Head of caudate nucleus (tissue), 42 donors: ENCODE measurements around the gene ENDOG.
"Not testable (repeated sequence)": the region's sequence is repeated elsewhere in the genome, so short reads cannot be mapped to it uniquely, and the experiment has no call there.

Experiments used
- DNase-seq, 42 donors: peaks; one replicate each; pipeline versions ENCODE4 v3.0.0 to v3.0.0-alpha.2; 2020 to 2021; ENCODE audit warnings: mixed read lengths in 7 of 42
- intact Hi-C: fragments of 100-400 bp; cut with DNase I; formaldehyde crosslinking; loops from one replicate; pipeline ENCODE4 v1.15.0; 2022

ENDOG gene

DNA sequence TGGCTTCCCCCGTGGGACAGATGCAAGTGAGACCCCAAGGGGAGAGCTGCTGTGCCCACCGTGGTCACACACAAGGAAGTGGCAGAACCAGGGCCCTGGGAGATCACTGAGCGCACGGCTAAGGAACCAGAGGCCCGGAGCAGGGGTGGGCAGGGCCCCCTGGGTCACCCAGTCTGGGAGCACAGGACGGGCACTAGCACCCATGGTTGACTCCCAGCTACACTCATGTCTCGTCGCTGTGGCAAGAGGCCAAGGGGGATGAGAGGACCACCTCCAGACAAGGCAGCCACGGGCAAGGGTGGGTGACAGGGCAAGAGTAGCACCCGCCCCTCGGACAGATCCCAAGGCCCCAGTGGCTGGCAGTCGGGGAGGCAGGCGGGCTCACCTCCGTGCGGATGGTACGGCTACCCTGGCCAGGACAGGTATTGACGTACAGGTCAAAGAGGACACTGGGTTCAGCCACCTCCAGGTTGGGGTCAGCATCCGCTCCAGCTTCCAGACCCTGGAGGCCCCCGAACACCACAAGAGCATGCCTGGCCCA, 5.1 kb downstream of the ENDOG start:
- intact Hi-C loops = no loop called here

DNA sequence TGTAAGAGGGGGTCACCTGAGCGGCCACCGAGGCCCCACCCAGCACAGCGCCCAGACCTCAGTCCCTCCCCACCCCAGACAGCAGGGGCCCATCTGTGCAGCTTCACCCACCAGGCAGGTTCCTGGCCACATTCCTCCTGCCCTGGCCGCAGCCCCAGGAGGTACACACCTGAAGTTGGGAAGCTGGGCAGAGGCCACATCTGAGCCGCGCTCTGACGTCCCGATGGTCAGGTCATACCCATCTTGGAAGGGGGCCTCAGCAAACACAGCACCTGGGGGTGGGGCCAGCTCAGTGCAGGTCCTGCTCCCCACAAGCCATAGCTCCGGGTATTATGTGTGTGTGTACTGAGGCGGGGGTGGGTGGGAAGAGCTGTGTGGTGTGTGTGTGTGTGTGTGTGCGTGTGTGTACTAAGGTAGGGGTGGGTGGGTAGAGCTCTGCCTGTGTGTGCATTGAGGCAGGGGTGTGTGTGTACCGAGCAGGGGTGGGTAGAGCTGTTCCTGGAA, 5.7 kb downstream of the ENDOG start:
- peak in 2 of 42 donors; percentile 30 to 44 for DNase-seq
- intact Hi-C loops = no loop called here

More for the DNA sequence above, 5.1 kb downstream of the ENDOG start:
- no peak for DNase-seq

DNA sequence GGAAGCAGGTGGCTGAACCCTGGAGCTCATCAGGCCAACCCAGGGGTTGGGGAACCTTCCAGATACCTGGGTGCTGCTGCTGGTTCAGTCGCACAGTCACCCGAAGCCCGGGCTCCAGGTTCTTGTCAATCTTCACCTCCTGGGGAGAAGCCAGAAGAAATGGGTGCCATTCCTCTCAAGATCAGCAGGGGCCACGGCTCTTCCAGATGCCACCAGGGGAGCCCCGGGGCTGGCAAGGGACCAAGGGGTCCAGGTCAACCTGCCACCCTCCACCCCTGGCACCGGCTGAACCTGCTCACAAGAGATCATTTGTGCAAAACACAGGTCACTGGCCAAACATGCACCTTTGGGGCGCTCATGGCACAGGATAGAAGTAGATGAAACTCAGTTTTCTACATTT, 6.6 kb downstream of the ENDOG start:
- intact Hi-C loops = no loop called here
- no peak for DNase-seq

- intact Hi-C loops = no loop called here
- no peak for DNase-seq
These were observed 7.8 kb downstream of the ENDOG start for GRCh38 chr9:128825923-128826700.

DNA sequence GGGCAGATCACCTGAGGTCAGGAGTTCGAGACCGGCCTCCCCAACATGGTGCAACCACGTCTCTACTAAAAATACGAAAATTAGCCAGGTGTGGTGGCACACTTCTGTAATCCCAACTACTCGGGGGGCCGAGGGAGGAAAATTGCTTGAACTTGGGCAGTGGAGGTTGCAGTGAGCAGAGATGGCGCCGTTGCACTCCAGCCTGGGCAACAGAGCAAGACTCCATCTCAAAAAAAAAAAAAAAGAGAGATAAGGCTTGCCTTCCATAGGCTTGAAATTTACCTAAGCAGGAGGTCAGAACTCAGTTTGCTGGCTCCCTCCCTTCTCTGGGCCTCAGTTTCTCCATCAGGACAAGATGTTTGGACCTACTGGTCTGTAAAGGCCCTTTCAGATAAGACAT, 10.0 kb downstream of the ENDOG start:
- no peak for DNase-seq
- intact Hi-C loops = no loop called here

- DNase-seq = no peak
- intact Hi-C loops = no loop called here
These were observed 10.6 kb downstream of the ENDOG start for GRCh38 chr9:128828719-128829452.

- intact Hi-C loops = no loop called here
- DNase-seq = peak; percentile 88 to 98 (median 95)
These were observed 11.4 kb downstream of the ENDOG start, which contains the start of gene SPOUT1 for GRCh38 chr9:128829477-128830251. Gene SPOUT1 (minus strand): TSS chr9:128829794. CDS start chr9:128829780, 14 bp downstream.

- intact Hi-C loops = no loop called here
- DNase-seq = no peak
These were observed 15.4 kb downstream of the ENDOG start for GRCh38 chr9:128833696-128834095.

GRCh38 chr9:128835246-128836210, 17.2 kb downstream of the ENDOG start:
- intact Hi-C loops = no loop called here
- no peak for DNase-seq

DNA sequence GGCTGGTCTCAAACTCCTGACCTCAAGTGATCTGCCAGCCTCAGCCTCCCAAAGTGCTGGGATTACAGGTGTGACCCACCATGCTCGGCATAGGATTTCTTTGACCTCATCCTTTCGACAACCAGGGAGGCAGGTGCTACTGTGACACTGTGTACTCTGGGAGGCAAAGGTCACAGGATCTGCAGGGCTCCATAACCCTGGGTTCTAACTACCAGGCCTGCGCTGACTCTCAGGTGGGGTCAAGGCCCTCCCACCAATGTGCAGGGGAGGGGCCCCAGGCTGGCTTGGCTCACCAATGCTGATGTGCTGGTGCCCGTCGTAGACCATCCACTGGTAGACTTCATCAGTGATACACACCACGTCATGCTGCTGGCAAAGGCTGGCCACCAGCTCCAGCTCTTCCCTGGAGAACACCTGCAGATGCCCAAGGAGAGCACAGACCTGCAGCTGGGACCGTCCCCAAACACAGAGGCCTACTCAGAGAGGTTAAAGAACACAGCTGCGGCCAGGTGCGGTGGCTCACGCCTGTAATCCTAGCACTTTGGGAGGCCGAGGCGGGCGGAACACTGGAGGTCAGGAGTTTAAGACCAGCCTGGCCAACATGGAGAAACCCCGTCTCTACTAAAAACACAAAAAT, 18.3 kb downstream of the ENDOG start:
- intact Hi-C loops = no loop called here
- no peak for DNase-seq

DNA sequence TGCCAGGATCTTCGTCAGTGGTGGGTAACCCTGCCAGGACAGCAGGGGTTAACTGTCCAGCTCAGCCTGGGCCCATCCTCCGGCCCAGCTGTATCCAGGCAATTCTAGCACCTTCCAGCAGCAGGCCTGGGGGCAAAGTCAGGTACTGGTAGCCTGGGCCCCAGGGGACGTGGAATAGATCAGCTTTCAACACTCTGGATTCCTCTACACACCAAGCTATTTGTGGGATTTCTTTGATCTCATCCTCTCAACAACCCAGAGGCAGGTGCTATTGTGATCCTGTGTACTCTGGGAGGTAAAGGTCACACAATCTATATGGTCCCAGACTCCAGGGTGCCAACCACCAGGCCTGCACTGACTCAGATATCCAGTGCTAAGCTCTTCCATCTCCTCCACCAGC, 20.0 kb downstream of the ENDOG start:
- intact Hi-C loops = no loop called here
- no peak for DNase-seq

DNA sequence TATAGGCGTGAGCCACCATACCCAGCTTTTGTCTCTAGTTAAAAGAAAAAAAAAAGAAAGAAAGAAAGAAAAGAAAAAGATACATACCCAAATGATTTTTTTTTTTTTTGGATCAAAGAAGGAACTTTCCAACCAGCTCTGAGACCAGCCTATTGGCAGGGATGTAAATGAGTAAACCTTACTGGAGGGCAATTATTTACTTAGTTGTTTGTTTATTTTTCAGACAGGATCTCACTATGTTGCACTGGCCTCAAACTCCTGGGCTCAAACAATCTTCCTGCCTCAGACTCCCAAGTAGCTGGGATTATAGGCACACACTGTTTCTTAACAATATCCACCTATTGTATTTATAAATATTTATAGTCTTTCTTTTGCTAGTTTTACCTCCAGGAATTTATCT, 22.2 kb downstream of the ENDOG start:
- DNase-seq = no peak
- intact Hi-C loops = no loop called here

DNA sequence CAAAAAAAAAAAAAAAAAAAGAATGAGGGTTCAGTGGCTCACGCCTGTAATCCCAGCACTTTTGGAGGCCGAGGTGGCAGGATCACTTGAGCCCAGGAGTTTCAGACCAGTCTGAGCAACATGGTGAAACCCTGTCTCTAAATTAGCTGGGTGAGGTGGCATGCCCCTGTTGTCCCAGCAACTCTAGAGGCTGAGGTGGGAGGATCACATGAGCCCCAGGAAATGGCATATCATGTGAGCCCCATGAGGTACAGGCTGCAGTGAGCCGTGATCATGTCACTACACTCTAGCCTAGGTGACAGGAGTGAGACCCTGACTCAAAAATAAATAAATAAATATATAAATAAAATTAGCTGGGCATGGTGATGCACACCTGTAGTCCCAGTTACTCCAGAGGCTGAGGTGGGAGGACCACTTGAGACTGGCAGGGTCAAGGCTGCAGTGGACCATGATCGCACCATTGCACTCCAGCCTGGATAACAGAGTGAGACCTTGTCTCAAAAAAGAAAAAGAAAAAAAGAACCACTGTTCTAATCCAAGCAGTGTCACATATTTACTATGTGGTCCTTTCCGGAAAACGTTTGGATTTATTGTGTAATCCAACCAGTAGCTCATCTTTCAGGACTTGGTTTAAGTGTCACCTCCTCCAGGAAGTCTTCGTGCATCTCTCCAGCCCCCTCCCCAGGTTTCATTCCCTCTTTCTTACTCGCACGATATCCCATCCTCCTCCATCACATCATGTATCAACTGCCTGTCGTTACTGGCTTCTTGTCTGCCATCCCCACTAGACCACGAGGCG, 23.6 kb downstream of the ENDOG start:
- peak in 4 of 42 donors; percentile 19 to 53 (median 34) for DNase-seq
- intact Hi-C loops = no loop called here

DNA sequence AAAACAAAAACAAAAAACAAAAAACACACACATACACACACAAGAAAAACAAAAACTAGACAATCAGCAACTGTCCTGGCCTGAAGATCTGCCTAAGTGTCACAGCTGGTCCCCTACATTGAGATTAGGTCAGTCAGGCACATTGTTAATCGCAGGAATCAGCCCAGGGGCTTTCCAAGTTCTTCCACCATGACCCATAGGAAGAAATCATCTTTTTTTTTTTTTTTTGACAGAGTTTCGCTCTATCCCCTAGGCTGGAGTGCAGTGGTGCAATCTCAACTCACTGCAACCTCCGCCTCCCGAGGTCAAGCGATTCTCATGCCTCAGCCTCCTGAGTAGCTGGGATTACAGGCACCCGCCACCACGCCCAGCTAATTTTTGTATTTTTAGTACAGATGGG, 24.9 kb downstream of the ENDOG start:
- DNase-seq, intact Hi-C loops: not testable (repeated sequence)

DNA sequence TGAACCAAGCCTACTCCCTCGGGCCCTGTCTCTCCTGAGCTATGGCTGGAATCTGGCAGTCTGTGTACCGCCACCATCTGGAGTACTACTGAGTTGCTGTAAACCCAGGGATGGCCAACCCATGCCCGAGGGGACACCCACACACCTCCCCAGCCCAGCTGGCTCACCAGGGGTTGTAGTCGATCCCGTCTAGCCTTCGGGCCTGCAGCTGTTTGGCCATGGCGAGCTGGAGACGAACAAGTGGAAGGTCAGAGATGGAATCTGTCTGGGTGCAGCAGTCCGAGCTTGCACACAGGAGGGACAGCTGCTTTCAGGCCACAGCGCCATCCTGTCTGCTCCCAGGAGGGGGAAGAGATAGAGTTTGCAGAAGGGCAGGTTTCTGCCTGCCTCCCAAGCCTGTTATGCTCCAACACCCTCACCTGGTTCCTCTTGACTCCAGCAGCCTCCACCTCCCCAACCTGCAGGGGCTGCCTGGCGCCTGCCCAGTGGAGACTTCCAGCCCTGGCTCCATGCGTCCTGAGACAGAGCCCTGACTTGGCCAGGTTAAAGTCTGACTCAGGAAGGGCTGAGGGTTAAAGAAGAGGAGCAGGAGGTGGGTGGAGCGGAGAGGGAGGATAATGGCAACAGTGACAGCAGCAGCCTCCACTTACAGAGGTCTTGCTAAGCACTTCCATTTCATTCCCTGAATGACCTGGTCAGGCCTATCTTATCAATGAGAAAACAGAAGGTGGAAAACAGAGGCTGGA, 27.1 kb downstream of the ENDOG start:
- intact Hi-C loops = no loop called here
- DNase-seq = no peak

- no peak for DNase-seq
- intact Hi-C loops = no loop called here
These were observed 28.4 kb downstream of the ENDOG start for GRCh38 chr9:128846680-128847030.
